Stimulated activated CD4-positive, alpha-beta T cell treated with anti-CD3 and anti-CD28 coated beads, TNF-alpha, amount 100 ng/mL, for 24 hours (primary cell): ENCODE measurements around the gene GSK3A.
"Not testable (repeated sequence)": the region's sequence is repeated elsewhere in the genome, so short reads cannot be mapped to it uniquely, and the experiment has no call there.

Experiments used
- DNase-seq, 3 experiments: peaks; one replicate each; pipeline ENCODE4 v3.0.0-alpha.2; 2020; ENCODE audit warnings: low read depth in 3 of 3

The GSK3A gene

GRCh38 chr19:42268704-42269477 is 26.5 kb upstream of the GSK3A start, which contains the start of gene CIC:
Gene CIC (plus strand): TSS chr19:42269252. CDS start chr19:42271784, 2,532 bp downstream.
- peak; percentile 97 to 99 (median 98) for DNase-seq

GRCh38 chr19:42268142-42268703 is 25.8 kb upstream of the GSK3A start:
- peak; percentile 97 to 99 (median 97) for DNase-seq

GRCh38 chr19:42267644-42268141 is 25.3 kb upstream of the GSK3A start:
- no peak for DNase-seq

- not testable (repeated sequence) for DNase-seq
These were observed 24.7 kb upstream of the GSK3A start for GRCh38 chr19:42266928-42267603.

- not testable (repeated sequence) for DNase-seq
These were observed 23.7 kb upstream of the GSK3A start for GRCh38 chr19:42266105-42266504.

GRCh38 chr19:42261763-42262162 is 19.4 kb upstream of the GSK3A start:
- DNase-seq = no peak

GRCh38 chr19:42257842-42258241 is 15.4 kb upstream of the GSK3A start:
- not testable (repeated sequence) for DNase-seq

- DNase-seq = no peak
These were observed 13.7 kb upstream of the GSK3A start for GRCh38 chr19:42255766-42256745.

- peak; percentile 82 to 92 (median 88) for DNase-seq
These were observed 12.7 kb upstream of the GSK3A start, which contains the start of gene ERF for GRCh38 chr19:42254850-42255765. Gene ERF (minus strand): TSS chr19:42255128. CDS start chr19:42254999, 129 bp downstream.

- peak; percentile 61 to 75 (median 65) for DNase-seq
These were observed 11.9 kb upstream of the GSK3A start for GRCh38 chr19:42254089-42254849.

- peak in 2 of 3 experiments; percentile 21 to 66 for DNase-seq
These were observed 11.1 kb upstream of the GSK3A start for GRCh38 chr19:42253245-42254088.

GRCh38 chr19:42252365-42253244 is 10.2 kb upstream of the GSK3A start:
- no peak for DNase-seq

GRCh38 chr19:42251572-42252358 is 9.4 kb upstream of the GSK3A start:
- DNase-seq = no peak

- DNase-seq = no peak
These were observed 8.5 kb upstream of the GSK3A start for GRCh38 chr19:42250666-42251531.

- DNase-seq = no peak
These were observed 7.8 kb upstream of the GSK3A start for GRCh38 chr19:42250183-42250665.
